Measurements from ENCODE around the gene GGN. TPM values are rescaled to one million over a fixed set of nuclear protein-coding genes. Genes with fewer than 3 reads are reported as not detected.

The GGN gene
- total RNA-seq, 1 donor from 2014 or later, result 46.9 TPM

DNA sequence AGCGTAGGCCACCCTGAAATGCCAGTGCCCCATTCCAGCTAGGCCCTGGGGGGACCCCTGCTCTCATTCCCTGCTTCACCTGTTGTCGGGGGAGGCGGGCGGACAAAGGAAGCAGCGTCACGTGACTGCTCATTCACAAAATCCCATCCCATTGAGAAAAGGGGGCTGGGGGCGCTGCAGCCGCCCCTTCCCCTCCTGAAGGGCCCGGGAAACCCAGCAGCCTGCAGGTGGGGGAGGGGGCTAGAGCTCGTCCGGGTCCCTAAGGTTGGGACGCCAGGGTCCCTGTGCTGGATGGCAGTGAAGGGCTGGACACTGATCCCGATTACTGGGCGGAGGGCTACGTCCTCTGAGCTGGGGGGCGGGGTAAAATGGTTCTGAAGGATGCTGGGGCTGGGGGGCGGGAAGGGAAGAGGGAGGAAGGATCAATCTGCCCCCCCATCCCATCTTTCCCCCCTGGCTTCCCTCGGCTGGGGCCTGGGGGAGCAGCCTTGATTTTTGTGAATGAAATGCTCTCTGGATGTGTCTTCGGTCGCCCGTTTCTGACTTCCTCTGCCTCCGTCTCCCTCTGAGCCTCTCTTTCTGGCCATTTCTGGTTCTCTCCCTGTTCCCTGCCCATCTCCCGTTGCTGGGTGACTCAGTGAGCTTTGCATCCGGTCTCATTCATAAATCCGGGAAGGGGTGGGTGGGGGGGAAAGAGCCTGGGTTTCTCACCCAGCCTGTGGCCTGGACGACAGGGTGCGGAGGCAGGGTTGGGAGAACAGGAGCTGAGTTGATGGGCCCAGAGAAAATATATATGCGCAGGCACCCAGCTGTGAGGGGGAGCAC, 1.5 kb upstream of the GGN start:
- Histone ChIP-seq H3K9me3 (no peaks in the 10 kb centered on the region), H3K27ac (peak overlapping the region; percentile 91 to 97), H3K27me3 (no peaks in the 10 kb centered on the region), H3K36me3 (peaks cover 9 to 15% of the 10 kb centered on the region in 2 donors), H3K4me3 (peak overlapping the region; percentile 58 to 94), H3K4me1 (peaks cover 6 to 20% of the 10 kb centered on the region in 2 donors)
- TF ChIP-seq, protein P1, sequence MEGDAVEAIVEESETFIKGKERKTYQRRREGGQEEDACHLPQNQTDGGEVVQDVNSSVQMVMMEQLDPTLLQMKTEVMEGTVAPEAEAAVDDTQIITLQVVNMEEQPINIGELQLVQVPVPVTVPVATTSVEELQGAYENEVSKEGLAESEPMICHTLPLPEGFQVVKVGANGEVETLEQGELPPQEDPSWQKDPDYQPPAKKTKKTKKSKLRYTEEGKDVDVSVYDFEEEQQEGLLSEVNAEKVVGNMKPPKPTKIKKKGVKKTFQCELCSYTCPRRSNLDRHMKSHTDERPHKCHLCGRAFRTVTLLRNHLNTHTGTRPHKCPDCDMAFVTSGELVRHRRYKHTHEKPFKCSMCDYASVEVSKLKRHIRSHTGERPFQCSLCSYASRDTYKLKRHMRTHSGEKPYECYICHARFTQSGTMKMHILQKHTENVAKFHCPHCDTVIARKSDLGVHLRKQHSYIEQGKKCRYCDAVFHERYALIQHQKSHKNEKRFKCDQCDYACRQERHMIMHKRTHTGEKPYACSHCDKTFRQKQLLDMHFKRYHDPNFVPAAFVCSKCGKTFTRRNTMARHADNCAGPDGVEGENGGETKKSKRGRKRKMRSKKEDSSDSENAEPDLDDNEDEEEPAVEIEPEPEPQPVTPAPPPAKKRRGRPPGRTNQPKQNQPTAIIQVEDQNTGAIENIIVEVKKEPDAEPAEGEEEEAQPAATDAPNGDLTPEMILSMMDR (IDR thresholded peaks at IDR 0.05), result no peak
- peak in 1 of 2 donors; percentile 84 for DNase-seq (ENCODE audit: low spot score in 2 of 2)
- intact Hi-C loops (cut with DNase I), result loop anchor here (5.0 to 10.0 kb wide), 7 partner anchors 52 to 953 kb away; partner anchors contain the start of genes CATSPERG, EIF3K, MAP4K1 and SAMD4B

DNA sequence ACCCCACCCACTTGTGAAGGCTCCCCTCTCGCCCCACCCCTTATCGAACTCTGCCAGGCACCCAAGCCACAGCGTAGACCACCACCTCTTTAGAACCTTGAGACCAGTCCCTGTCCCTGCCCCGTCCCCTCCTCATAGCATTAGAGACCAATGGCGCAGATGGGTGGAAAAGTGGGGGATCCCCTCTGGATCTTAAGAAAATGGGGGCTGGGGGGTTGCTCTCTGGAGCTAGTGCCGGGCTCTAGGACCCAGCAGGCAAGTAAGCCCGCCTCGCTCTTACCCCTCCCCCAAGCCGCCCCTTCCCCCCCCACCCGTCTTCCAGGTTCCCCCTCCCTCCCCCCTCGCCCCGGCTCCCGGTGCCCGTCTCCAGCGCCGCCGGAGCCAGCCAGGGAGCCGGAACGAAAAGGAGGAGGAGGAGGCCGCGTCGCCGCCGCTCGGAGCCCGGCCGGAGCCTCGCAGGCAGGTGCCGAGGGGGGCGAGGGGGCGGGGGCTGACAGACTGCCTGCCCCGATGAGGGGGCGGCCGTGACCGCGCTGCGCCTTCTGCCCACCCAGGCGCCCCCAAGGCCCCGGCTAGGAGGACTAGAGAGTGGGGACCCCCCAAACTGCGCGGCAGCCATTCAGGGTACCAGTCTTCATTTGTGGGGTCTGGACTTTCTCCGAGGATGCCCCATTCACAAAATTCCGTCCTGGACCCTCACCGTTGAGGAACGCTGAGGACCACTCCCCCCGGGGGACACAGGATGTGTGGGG, 691 bp upstream of the GGN start, which contains the start of gene SPRED3:
Gene SPRED3, plus strand, starts transcription at position 349 of the 752 bp plus-strand sequence. CDS start 1,606 bp downstream, outside the sequence.
- peak within 1 kb of the TSS; percentile 91 to 97 for H3K27ac ChIP-seq
- peaks cover 12 to 20% of the 10 kb centered on the region in 2 donors for H3K36me3 ChIP-seq
- intact Hi-C loops (cut with DNase I), result loop anchor here (1.0 to 10.0 kb wide), 8 partner anchors 15 to 954 kb away; partner anchors contain the start of genes CATSPERG, EIF3K, FAM98C and MAP4K1
- H3K4me3 ChIP-seq, result peak within 1 kb of the TSS; percentile 58 to 94
- TF ChIP-seq, protein P1 (IDR thresholded peaks at IDR 0.05), result no peak
- H3K4me1 ChIP-seq, result peaks cover 6 to 20% of the 10 kb centered on the region in 2 donors
- no peaks in the 10 kb centered on the region for H3K9me3 ChIP-seq
- H3K27me3 ChIP-seq, result no peaks in the 10 kb centered on the region
- no peak for DNase-seq (ENCODE audit: low spot score in 2 of 2)

DNA sequence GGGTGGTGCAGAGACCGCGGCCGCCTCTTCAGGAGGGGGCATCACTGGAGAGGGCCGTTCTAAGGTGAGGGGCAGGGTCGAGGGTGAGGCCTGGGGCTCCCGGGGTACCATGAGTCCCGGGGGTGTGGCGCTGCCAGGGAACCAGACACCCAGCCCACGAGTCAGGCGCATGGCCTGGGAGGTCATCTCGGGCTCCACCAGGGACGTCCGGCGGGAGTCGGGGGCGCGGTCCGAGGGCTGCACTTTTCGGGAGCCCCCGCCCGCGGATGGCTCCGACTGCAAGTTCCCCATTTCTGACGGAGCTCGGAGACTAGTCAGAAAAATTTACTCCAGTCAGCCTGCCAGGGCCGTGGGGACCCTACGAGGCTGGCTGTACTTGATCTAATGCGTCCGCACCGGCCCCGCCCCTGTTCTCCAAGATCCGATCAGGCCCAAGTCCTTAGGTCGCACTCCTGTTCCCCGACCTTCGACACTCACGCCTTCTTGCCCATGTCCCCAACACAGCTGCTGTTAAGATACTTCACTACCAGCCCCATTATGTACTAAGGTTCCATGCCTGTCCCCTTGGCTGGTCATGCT, 774 bp downstream of the GGN start:
- Histone ChIP-seq H3K27ac (peak overlapping the region; percentile 91 to 97), H3K36me3 (peaks cover 26 to 29% of the 10 kb centered on the region in 2 donors), H3K27me3 (no peaks in the 10 kb centered on the region), H3K9me3 (no peaks in the 10 kb centered on the region), H3K4me3 (peak overlapping the region; percentile 58 to 94), H3K4me1 (peaks cover 6 to 20% of the 10 kb centered on the region in 2 donors)
- DNase-seq (ENCODE audit: low spot score in 2 of 2), result no peak
- TF ChIP-seq, protein P1 (IDR thresholded peaks at IDR 0.05), result no peak
- intact Hi-C loops (cut with DNase I), result loop anchor here (1.0 to 10.0 kb wide), 8 partner anchors 13 to 955 kb away; partner anchors contain the start of genes CATSPERG, EIF3K, MAP4K1 and PSMD8

GRCh38 chr19:38386300-38386970, 1.4 kb downstream of the GGN start:
- TF ChIP-seq, protein P1 (IDR thresholded peaks at IDR 0.05), result no peak
- Histone ChIP-seq H3K4me3 (peak overlapping the region in 1 of 2 donors; percentile 94), H3K4me1 (peaks cover 6 to 20% of the 10 kb centered on the region in 2 donors), H3K27me3 (no peaks in the 10 kb centered on the region), H3K27ac (no peak overlapping the region), H3K36me3 (peaks cover 32 to 33% of the 10 kb centered on the region in 2 donors), H3K9me3 (no peaks in the 10 kb centered on the region)
- no peak for DNase-seq (ENCODE audit: low spot score in 2 of 2)
- intact Hi-C loops (cut with DNase I), result loop anchor here (5.0 to 10.0 kb wide), 7 partner anchors 49 to 956 kb away; partner anchors contain the start of genes CATSPERG, EIF3K, MAP4K1 and SAMD4B
